ENCODE results near the gene PACSIN1.

The PACSIN1 gene

GRCh38 chr6:34465531-34466241 is at the start of gene PACSIN1:
PACSIN1 (plus strand) TSS chr6:34466076; CDS start chr6:34526306, 60,230 bp downstream.
- no peak for DNase-seq (ENCODE audit: extremely low read depth, low read depth)
- TF ChIP-seq CTCF (IDR thresholded peaks at IDR 0.05; ENCODE audit: low read depth, low read length) = no peak

- TF ChIP-seq CTCF (IDR thresholded peaks at IDR 0.05; ENCODE audit: low read depth, low read length) = no peak
- no peak for DNase-seq (ENCODE audit: extremely low read depth, low read depth)
Measured at GRCh38 chr6:34416877-34417371, 49.0 kb upstream of the PACSIN1 start.

- TF ChIP-seq CTCF (IDR thresholded peaks at IDR 0.05; ENCODE audit: low read depth, low read length) = no peak
- DNase-seq (ENCODE audit: extremely low read depth, low read depth) = no peak
Measured at GRCh38 chr6:34418367-34418766, 47.5 kb upstream of the PACSIN1 start.

- TF ChIP-seq CTCF (IDR thresholded peaks at IDR 0.05; ENCODE audit: low read depth, low read length) = no peak
- DNase-seq (ENCODE audit: extremely low read depth, low read depth) = no peak
Measured at GRCh38 chr6:34423254-34423653, 42.6 kb upstream of the PACSIN1 start.

GRCh38 chr6:34424200-34425131 is 41.4 kb upstream of the PACSIN1 start:
- DNase-seq (ENCODE audit: extremely low read depth, low read depth) = no peak
- no peak for TF ChIP-seq CTCF (IDR thresholded peaks at IDR 0.05; ENCODE audit: low read depth, low read length)

GRCh38 chr6:34425132-34425497 is 40.8 kb upstream of the PACSIN1 start:
- DNase-seq (ENCODE audit: extremely low read depth, low read depth) = no peak
- TF ChIP-seq CTCF (IDR thresholded peaks at IDR 0.05; ENCODE audit: low read depth, low read length) = no peak

Measured in AG09319 (cell line).